ENCODE data around the gene DLGAP1. TPM values are rescaled to one million over a fixed set of nuclear protein-coding genes. Genes with fewer than 3 reads are reported as not detected.

The DLGAP1 gene
- polyA plus RNA-seq, 1 of the 3 experiments (the other 2 are of a cell fraction) = not detected

GRCh38 chr18:3468066-3468705 is 986.9 kb downstream of the DLGAP1 start:
- no peaks in the 10 kb centered on the region for H3K9me2 ChIP-seq
- no peak overlapping the region for H3K27ac ChIP-seq (ENCODE audit: low read depth in 2 of 2, low read length in 1 of 2)
- no peak for DNase-seq
- no peak overlapping the region for H2AFZ ChIP-seq (ENCODE audit: low read depth)
- POLR2A ChIA-PET = no interaction called here
- no peak overlapping the region for H3K9ac ChIP-seq
- no peak overlapping the region for H3K4me3 ChIP-seq (ENCODE audit: low read depth in 2 of 2, low read length in 1 of 2)
- no peaks in the 10 kb centered on the region for H3K36me3 ChIP-seq (replicated peaks in 1 of 2; ENCODE audit: control insufficient read depth in 1 of 2, insufficient read depth in 2 of 2, low read length in 1 of 2)
- peaks cover 0 to 11% of the 10 kb centered on the region in 2 experiments for H3K4me1 ChIP-seq (ENCODE audit: control insufficient read depth in 1 of 2, insufficient read depth in 2 of 2, low read depth in 1 of 2, low read length in 1 of 2)
- peaks cover 11% of the 10 kb centered on the region for H3F3A ChIP-seq (replicated peaks; ENCODE audit: insufficient read depth)
- H3K79me2 ChIP-seq (ENCODE audit: insufficient read depth) = no peaks in the 10 kb centered on the region
- WGBS (ENCODE audit: low lambda C conversion rate) = 98% methylated on average over 9 of the region's 9 CpGs
- no peaks in the 10 kb centered on the region for H4K20me1 ChIP-seq (ENCODE audit: insufficient read depth)
- no peaks in the 10 kb centered on the region for H3K9me3 ChIP-seq
- TF ChIP-seq REST (IDR thresholded peaks at IDR 0.05; ENCODE audit: low read depth, low read length) (no peak), JUND (IDR thresholded peaks at IDR 0.05) (no peak), USF1 (IDR thresholded peaks at IDR 0.05; ENCODE audit: borderline replicate concordance, low read depth) (no peak), YY1 (IDR thresholded peaks at IDR 0.05; ENCODE audit: low read depth) (no peak), TAF1 (IDR thresholded peaks at IDR 0.05; ENCODE audit: borderline replicate concordance, low read depth, low read length) (no peak), PBX3 (IDR thresholded peaks at IDR 0.05) (no peak), TCF12 (IDR thresholded peaks at IDR 0.05) (no peak), EZH2phosphoT487 (IDR thresholded peaks at IDR 0.05; ENCODE audit: borderline replicate concordance, low read depth) (no peak), GATA2 (CRISPR knock-in tag; IDR thresholded peaks at IDR 0.05) (no peak), GABPA (IDR thresholded peaks at IDR 0.05; ENCODE audit: low read depth) (no peak), CTCF (IDR thresholded peaks at IDR 0.05) (no peak), RAD21 (IDR thresholded peaks at IDR 0.05; ENCODE audit: low read length) (no peak), IRF3 (IDR thresholded peaks at IDR 0.05; ENCODE audit: low read depth, low read length) (no peak), FOXM1 (IDR thresholded peaks at IDR 0.05; ENCODE audit: low read depth) (no peak), ZBTB33 (IDR thresholded peaks at IDR 0.05; ENCODE audit: borderline replicate concordance, low read depth) (no peak), POLR2AphosphoS5 (IDR thresholded peaks at IDR 0.05; ENCODE audit: low read depth, low read length) (no peak), EP300 (IDR thresholded peaks at IDR 0.05; ENCODE audit: borderline replicate concordance in 1 of 2, low read depth in 1 of 2, low read length in 1 of 2) (no peak)
- CTCF ChIA-PET = interaction anchor here (0.7 to 1.1 kb wide), 4 partner anchors 13 to 177 kb away, joined by 3 to 6 read pairs (median 4); no protein-coding TSS in a partner anchor
- H3K4me2 ChIP-seq = no peak overlapping the region
- no peaks in the 10 kb centered on the region for H3K27me3 ChIP-seq (ENCODE audit: insufficient read depth)
